ENCODE measurements around the gene SLC26A6.
A peak's percentile ranks its signal among the peaks of the same experiment; 100 is the strongest.

The SLC26A6 gene, protein sequence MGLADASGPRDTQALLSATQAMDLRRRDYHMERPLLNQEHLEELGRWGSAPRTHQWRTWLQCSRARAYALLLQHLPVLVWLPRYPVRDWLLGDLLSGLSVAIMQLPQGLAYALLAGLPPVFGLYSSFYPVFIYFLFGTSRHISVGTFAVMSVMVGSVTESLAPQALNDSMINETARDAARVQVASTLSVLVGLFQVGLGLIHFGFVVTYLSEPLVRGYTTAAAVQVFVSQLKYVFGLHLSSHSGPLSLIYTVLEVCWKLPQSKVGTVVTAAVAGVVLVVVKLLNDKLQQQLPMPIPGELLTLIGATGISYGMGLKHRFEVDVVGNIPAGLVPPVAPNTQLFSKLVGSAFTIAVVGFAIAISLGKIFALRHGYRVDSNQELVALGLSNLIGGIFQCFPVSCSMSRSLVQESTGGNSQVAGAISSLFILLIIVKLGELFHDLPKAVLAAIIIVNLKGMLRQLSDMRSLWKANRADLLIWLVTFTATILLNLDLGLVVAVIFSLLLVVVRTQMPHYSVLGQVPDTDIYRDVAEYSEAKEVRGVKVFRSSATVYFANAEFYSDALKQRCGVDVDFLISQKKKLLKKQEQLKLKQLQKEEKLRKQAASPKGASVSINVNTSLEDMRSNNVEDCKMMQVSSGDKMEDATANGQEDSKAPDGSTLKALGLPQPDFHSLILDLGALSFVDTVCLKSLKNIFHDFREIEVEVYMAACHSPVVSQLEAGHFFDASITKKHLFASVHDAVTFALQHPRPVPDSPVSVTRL

DNA sequence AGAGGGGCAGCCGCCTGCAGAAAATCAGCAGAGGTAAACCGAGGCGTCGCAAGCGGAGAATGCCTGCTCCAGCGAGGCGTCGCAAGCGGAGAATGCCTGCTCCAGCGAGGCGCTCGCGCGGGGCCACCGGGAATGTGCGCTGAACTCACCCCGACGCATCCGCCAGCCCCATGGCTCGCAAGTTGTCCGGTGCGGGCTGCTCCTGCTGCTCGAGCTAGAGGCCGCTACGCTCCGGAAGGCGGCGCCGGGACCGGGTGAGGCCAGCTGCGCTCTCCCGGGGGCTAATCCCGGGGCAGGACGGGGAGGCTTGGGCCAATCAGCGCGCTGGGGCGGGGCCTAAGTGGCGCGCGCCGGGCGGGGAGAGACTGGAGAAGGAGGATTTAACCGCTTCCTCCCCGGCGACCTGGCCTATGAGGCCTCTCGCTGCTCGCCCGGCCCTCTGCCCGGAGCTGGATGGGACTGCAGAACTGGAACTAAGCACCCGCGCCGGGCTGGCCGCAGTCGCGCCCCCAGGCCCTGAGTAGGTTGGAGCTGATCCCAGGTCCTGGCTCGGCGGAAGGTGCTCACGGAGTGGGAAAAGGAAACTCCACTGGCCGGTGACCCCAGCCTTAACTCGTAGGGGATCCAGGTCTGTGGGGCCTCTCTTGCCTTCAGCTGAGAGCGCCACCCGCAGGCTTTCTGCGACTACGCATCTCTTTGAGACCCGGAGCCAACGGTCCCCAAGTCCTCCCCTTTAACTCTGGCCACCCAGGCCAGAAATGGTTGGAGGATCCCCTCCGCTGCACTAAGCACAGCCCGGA, at the start of gene SLC26A6:
TSS of gene SLC26A6 (minus strand) at position 240 of the 800 bp plus-strand sequence. CDS start at position 172, 68 bp downstream.
- peak; percentile 93 for DNase-seq

DNA sequence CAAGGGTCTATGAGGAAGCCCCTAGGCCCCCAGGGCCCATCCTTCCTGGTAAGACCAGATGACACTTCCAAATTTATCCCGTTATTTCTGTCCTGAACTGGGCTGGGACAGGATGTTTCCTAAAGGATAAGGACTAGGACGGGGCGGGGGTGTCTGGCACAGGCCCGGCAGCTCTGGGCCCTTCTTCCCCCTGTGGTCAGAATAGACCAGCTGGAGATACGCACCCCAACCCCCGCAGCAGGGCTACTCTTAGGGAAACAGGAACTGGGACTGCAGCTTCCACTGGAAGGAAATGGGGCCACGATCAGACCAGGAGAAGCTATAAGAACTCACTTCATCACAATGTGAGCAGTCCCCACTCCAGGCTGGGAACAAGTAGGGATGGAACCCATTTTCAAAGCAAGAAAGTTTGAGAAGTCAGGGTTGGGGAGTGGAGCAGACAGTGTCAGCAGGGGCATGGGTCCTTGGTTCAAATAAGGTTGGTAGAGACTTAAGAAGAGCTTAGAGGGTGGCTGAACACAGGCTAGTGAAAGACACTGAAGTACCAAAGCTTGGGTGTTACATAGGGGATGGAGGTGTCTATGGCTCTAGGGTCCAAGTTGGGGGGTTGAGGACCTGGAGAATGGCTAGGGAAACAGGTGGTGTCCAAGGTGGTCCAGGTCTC, 49.4 kb upstream of the SLC26A6 start:
- no peak for DNase-seq

DNA sequence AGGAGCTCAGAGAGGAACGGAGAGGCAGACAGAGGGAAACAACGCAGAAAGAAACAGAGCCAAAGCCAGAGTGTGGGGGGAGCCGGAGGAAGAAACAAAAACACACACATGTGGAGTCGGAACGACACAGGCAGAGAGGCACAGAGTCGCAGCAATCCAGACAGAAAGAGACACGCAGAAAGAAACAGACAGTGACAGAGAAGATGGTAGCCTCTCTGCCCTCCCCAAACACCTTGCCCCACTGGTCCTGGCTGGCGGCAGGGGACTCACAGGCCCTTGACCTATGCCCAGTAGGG, 48.7 kb upstream of the SLC26A6 start:
- no peak for DNase-seq

DNA sequence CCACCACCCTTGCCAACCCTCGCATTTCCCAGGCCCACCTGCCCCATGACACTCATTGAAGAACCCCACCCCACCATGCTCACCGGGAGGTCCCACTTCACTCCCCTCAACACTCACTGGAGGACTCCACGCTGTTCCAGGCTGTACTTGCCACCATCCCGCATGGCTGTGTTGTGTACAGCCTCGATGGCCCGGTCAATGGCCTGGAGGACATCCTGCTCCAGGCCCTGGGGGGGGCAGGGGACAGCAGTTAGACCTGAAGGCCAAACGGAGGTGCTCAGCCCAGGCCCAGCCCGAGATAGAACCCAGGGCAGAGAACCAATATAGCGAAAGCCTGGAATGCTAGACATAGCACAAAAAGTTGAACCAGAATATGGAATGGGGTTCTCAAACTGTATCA, 47.5 kb upstream of the SLC26A6 start:
- no peak for DNase-seq

DNA sequence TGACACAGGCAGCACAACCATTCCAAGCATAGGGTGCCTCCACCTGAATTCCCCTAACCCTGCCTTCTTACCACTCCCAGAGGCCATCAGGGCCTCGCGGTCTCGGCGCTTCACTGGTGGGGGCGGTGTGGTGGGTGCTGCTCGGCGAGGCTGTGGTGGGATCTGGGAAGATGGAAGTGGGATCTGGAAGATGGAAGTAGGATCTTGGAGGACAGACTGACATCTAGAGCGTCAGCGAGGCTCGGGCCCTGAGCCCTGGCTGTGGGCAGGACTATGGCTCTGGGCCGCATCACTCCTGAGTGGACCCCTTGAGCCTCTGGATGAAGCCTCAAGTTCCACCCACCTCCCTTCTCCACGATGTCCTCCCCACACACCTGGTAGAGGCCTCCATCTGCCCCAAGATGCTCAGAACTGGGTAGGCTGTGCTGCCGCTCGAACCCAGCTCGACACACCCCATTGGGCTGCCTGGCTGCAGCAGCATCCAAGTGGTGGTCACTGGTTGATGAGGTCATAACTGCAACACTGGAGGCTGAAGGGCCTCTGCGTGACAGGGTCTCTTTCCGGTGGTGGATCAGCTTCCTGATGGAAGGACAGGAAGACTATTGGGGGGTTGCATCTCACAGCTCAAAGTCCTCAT, 46.8 kb upstream of the SLC26A6 start:
- DNase-seq, result no peak

DNA sequence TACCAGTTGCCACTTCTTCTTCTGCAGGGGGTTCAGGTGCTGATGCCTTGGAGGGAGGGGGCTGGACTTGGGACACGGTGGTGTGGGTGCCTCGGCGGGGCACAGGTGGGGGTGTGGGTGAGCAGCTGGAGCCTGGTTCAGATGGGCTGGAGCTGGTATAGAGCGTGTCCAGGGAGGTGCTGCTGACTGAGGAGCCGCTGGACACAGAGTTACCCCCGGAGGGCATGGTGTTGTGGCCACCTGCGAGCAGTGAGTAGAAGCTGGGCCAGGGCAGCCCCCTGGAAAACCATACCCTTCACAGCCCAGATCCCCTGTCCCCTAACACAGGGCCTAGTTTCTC, 46.2 kb upstream of the SLC26A6 start:
- no peak for DNase-seq

DNA sequence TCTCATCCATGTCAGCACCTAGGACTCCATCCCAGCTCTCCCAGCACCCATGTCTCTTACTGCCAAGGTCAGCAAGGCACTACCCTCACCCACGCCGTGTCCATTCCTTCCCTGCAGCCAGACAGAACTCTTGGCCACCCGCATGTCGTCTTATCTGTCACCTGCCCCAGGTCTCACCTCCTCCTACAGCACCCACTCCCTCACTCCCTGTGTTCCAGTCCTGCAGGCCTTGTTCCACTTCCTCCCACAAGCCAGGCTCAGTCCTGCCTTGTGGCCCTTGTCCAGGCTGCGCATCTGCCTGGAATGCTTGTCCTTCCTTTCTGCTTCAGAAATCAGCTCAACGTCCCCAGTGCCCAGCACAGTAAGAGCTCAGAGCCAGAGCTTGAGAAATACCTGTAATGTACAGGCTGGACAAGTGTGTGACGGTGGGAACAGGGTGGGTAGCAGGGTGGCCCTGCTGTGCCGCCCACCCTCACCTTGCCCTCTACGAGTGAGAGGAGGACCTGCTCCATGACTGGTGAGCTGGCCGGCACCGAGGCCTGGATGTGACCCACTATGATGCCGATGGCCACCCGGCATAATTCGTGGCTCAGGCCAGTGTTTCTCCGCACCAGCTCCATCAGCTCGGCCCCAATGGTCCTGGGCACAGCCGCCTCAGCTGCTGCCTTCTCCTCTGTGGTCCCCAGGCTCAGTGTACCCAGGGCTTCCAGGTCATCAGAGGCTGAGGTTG, 45.7 kb upstream of the SLC26A6 start:
- no peak for DNase-seq

DNA sequence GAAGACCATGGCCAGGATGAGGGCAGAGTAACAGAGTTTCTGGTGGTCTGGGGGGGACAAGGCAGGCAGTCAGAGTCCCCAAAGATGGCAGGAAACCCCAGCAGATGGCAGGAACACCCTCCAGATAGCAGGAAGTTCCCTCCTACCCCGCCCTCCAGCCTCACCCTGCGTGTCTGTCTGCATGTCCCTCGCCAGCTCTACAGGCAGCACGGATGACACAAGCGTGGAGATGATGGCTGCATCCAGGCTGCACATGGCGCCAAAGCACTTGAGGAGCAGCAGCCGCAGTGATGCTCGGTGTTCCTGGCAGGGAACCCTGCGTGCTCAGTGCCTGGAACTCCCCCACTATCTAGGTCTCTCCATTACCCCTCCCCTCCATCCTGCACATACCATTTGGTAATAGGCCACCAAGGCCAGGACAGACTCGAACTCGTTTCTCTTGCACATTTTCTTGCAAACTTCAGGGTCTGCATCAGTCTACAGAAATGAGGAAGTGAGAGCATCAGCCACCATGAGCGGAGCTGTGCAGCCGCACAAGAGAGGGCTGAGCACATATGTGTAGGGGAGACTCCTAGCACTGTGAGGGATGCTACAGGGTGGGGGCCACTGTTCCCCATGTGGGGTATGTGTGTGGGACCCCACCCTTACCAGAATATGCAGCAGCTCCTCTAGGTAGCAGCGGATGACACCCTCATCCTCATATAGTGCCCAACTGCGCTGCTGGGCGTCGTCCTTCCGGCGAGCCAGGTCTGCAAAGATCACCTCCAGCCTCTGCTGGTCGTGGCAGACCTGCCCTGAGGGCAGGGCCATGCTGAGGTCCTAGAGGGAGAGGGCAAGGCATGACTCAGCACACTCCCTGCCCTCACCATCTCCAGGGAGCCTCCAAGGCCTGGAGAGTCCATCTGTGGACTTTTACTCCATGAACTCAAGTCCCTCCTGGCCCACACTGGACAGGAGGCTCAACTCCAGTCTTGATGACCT, 44.4 kb upstream of the SLC26A6 start:
- DNase-seq, result no peak

DNA sequence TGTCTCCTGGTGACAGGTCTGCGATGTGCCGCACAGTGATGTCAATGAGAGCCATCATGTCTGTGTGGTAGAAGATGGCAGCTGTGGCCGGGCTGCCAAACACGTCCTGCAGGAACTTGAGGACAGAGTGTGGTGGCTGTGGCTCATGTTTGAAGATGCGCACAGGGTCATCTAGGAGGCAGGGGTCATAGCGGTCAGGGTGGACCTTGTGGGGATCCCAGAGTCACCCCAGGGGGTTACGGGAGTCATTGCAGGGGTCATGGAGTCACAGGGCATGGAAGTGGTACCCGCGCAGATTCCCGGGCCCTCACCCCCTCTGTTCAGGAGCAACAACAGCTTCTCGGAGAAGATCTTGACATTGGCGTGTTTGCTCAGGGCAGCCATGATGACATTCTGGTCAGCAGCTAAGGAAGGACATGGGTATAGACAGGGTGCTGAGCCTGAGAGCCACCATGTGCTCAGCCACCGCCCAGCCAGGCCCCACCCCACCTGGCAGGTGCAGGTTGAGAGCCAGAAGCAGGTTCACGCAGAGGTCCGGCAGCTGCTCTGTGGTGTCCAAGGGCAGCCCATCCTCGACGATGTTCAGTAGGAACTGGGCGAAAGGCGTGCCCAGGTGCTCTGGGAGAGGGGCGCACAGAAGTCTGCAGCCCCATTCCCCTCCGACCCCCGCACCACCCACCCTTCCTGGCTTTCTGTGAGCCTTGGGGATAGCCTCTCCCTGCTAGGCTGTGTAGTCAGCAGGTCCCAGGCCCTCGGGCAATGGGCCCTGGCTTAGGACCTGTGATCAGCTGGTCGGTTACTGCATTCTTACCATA, 43.5 kb upstream of the SLC26A6 start:
- DNase-seq, result no peak

DNA sequence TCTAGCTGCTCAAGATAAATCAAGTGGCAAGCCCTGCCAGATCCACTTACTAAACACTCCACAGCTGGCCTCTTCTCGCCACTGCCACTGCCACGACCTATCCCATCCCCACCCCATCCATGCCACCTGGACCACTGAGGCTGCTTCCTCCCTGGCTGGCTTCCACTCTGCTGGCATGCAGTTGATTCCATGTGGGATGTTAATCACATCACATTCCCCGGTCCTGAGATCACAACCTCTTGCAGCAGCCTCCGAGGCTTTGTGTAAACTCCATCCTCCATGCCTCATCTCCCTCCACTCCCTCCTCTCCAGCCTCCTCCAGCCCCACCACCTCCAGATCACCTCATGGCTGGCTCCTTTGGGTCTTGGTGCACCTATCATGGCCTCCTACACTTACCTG, 42.8 kb upstream of the SLC26A6 start:
- DNase-seq, result no peak

DNA sequence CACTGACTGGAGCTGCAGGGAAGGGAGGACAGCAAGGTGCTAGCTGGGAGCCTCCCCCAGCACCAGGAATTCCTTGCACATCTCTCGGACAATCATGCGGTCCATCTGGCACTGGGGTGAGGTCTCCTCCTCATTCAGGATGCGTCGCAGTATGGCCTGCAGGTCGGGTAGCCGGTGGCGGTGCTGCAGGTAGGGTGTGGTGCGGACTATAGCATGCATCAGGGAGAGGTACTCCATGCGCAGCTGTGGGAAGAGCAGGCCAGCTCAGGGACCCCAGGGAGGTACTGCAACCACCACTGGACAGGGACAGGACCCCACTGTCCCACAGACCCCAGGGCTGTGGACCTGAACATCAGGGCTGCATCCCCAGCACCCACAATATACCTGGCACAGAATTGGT, 39.2 kb upstream of the SLC26A6 start:
- no peak for DNase-seq

DNA sequence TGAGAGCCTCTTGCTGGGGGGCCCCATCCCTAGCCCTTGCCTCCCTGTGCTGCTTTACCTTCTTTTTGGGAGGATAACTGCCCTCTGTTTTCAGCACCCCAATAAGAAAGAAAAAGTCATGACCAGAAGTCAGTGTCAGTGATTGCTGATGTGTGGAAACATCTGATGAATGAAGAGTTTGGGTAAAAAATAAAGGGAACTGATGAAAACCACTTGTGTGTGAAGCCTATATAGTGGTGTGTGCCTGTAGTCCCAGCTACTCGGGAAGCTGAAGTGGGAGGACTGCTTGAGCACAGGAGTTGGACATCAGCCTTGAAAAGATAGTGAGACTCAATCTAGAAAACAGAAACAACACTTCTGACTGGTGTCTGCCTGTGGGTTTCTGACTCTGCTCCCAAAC, 37.3 kb upstream of the SLC26A6 start:
- DNase-seq, result no peak

DNA sequence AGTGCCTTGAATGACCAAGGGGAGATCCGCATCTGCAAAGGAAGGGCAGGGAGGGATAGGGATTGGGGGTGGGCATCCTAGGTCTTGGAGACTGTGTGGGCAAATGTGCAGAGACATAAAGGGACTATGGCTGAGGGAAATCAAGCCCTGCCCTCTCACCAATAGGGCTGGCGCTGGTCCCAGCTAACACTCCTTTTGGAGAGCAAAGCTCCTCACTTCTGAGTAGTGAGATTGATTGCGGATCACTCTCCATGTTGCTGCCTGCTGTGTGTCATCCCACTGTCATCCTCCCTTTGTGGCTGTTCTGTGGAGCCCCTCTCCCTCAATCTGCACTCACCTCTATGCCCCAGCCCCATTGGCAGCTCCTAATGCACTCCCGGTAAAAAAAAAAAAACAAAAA, 29.7 kb upstream of the SLC26A6 start:
- DNase-seq, result peak; percentile 15

DNA sequence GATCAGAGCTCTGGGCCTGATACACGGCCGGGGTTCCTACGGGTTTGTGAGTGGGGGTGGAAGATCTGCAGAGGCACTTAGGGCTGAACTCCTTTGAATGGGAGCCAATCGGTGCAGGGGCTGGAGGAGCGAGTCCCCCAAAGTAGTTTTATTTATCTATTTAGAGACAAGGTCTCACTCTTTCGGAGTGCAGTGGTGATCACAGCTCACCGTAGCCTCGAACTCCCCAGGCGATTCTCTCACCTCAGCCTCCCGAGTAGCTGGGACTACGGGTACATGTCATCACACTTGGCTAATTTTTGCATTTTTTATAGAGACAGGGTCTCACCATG, 29.0 kb upstream of the SLC26A6 start:
- no peak for DNase-seq

DNA sequence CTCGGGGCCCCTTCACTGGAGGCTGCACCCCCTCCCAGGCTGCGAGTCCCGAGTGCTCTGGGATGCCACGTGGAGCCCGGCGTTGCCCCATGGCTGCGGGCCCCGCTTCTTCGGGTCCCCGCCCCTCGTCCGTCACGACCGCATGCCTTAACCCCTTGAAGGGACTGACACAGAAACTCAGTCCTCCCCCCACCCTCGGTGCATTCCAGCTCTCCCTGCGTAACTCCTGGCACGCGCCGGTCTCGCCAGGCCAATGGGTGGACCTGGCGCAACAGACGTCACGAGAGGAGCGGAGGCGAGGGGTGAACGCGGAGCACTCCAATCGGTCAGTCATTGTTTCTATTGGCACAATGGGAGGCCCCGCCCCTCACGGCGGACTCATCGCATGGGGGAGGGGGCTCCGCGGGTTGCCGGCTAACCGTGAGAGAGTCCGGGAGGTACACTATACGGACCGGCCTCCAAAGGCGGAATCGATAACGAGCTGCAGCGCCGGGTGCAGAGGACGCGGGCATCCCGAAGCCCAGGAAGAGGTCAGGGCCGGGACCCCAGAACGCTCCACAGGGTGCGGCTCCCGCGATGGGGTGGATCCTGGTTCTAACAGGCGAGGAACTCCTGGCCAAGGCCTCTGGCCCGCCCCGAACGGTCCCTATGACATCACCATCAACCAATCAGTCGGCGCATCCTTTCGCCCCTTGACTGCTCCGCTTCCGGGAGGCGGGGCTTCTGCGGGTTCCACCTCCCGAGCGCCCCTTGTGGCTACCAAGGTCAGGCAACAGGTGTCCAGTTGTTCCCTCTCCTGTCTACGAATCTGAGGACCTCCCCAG, 28.4 kb upstream of the SLC26A6 start:
- DNase-seq, result peak; percentile 97

DNA sequence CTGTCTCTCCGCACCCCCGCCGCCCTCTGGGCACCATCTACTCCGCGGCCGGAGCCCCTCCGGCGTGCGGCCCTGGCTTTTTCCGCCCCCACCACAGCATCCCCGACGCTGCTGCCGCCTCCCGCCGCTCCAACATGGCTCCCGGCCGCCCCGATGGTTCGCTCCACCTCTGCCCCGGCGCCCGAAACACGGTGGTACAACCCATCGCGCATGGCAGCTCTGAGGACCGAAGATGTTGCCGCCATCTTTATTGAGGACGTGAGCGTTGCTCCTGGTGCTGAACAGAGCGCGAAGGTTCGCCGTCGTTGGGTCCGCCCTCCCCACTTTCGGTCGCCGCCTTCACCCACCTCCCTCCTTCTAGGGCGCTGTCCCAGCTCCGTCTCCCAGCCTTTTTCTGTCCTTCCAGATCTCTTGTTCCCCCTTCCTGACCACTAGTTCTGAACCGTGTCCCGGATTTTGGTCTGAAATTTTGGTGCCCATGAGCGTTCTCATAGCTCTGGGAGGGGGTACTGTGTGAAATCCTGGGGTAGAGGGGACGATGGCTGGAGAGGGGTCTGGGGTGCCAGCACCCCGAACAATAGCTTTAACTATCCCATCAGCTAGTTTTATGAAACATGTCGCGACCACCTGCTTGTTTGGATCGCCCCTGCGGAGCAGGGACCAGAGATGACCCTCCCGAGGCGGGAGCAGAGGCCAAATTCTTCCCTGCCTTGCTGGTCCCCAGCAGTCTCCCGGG, 27.7 kb upstream of the SLC26A6 start, which contains the start of gene CELSR3:
TSS of gene CELSR3 (minus strand) at position 134 of the 736 bp plus-strand sequence. CDS start 252 bp downstream, outside the sequence.
- DNase-seq, result peak; percentile 79

DNA sequence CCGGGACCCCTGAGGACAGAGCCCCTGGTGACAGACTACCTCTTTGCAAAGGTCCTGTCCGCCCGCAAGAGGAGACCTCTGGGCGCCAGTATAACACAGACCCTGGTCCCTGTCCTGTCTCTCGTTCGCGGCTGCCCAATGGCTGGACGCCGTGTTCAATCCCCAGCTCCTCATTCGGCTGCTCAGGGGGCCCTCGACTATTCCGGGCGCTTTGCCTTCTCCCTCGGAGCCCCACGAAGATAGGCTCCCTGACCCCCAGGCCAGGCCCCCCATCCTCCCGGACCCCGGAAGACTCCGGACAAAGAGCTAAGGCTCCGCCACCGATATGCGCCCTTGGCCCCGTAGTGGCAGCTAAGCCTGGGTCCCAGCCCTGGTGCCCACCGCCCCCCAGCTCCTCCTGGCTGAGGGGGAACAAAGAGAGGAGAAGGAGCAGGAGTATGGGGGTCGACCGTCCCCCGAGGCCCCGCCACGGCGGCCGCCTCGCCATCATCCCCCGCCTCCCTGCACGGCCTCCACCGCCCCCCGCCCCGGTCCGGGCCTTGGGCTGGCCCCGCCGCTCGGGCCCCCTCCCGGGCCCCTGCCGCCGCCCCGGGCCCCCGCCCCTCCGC, 27.0 kb upstream of the SLC26A6 start:
- no peak for DNase-seq
